Chondrocyte (in vitro differentiated cells): ENCODE data around the gene SIN3B. TPM values are rescaled to one million over a fixed set of nuclear protein-coding genes. Genes with fewer than 3 reads are reported as not detected.

Experiments used
- DNase-seq: peaks from one replicate; pipeline ENCODE4 v3.0.0; 2021; ENCODE audit warnings: mixed read lengths, low spot score
- H3K27ac Mint-ChIP-seq: one replicate; pipeline ENCODE4 v1.8.0; 2021; ENCODE audit warnings: mild to moderate bottlenecking, moderate library complexity, mixed read lengths; ENCODE audit not compliant: unreplicated experiment
- H3K27me3 Mint-ChIP-seq: 2 replicates; pipeline ENCODE4 v1.8.0; 2021; ENCODE audit warnings: low read depth, mixed read lengths
- H3K36me3 Mint-ChIP-seq: 2 replicates; pipeline ENCODE4 v1.8.0; 2021; ENCODE audit warnings: low read depth, mixed read lengths
- H3K4me1 Mint-ChIP-seq: 2 replicates; pipeline ENCODE4 v1.8.0; 2021; ENCODE audit warnings: low read depth, mild to moderate bottlenecking, mixed read lengths
- H3K4me3 Mint-ChIP-seq: one replicate; pipeline ENCODE4 v1.8.0; 2021; ENCODE audit warnings: mild to moderate bottlenecking, moderate library complexity, mixed read lengths; ENCODE audit not compliant: unreplicated experiment
- H3K9me3 Mint-ChIP-seq: 2 replicates; pipeline ENCODE4 v1.8.0; 2021; ENCODE audit warnings: low read depth, mixed read lengths
- total RNA-seq: library from RNA; stranded (reverse); gene quantifications from 3 replicates; pipeline ENCODE4 v1.2.1, GENCODE V29; 2021
- TF ChIP-seq, protein P1 (sequence below): fragments of 200-600 bp; sonication (generic); IDR thresholded peaks from 2 replicates; pipeline ENCODE4 v1.5.0; 2021; ENCODE audit warnings: antibody characterized with exemption, mild to moderate bottlenecking, moderate library complexity

The SIN3B gene
- total RNA-seq, 1 donor from 2014 or later: 59.7 TPM

DNA sequence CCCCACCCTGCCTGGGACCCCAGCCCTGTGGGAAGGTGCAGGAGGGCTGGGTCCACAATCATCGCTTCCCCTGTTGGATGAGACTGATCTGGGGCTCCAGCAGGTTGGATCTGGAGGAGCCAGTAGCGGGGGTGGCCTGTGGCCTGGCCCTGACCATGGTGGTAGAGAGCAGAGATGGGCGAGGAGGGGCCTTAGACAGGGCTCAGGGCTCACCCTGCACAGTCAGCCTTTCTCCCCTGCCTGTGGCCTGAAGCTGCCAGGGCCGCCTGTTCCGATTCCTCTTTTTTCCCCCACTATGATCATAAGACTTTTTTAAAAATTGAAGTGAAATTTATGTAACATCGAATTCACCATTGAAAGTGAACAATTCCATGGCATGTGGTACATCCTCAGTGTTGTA lies 18.2 kb downstream of the SIN3B start:
- Mint-ChIP-seq H3K27me3 (no peaks in the 10 kb centered on the region), H3K36me3 (peaks cover 44% of the 10 kb centered on the region), H3K27ac (no peak overlapping the region), H3K4me1 (peaks cover 11% of the 10 kb centered on the region), H3K9me3 (no peaks in the 10 kb centered on the region), H3K4me3 (no peak overlapping the region)
- no peak for DNase-seq
- TF ChIP-seq, protein P1, sequence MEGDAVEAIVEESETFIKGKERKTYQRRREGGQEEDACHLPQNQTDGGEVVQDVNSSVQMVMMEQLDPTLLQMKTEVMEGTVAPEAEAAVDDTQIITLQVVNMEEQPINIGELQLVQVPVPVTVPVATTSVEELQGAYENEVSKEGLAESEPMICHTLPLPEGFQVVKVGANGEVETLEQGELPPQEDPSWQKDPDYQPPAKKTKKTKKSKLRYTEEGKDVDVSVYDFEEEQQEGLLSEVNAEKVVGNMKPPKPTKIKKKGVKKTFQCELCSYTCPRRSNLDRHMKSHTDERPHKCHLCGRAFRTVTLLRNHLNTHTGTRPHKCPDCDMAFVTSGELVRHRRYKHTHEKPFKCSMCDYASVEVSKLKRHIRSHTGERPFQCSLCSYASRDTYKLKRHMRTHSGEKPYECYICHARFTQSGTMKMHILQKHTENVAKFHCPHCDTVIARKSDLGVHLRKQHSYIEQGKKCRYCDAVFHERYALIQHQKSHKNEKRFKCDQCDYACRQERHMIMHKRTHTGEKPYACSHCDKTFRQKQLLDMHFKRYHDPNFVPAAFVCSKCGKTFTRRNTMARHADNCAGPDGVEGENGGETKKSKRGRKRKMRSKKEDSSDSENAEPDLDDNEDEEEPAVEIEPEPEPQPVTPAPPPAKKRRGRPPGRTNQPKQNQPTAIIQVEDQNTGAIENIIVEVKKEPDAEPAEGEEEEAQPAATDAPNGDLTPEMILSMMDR: no peak

DNA sequence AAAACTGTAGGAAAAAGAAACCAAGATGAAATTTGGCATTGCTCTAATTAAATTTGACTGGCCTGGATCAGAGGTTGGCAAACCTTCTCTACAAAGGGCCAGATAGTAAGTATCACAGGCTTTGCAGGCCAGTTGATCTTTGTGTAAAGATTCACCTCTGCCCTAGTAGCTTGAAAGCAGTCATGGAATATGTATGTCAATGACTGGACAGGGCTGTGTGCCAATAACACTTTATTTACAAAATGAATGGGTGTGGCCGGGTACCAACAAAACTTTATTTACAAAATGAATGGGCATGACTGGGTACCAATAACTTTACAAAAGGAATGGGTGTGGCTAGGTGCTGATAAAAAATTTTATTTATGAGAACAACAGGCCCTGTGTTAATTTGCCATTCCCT lies 20.0 kb downstream of the SIN3B start:
- DNase-seq: no peak
- no peak overlapping the region for H3K4me3 Mint-ChIP-seq
- H3K9me3 Mint-ChIP-seq: no peaks in the 10 kb centered on the region
- no peaks in the 10 kb centered on the region for H3K27me3 Mint-ChIP-seq
- H3K4me1 Mint-ChIP-seq: peaks cover 11% of the 10 kb centered on the region
- TF ChIP-seq, protein P1: no peak
- peaks cover 47% of the 10 kb centered on the region for H3K36me3 Mint-ChIP-seq
- H3K27ac Mint-ChIP-seq: no peak overlapping the region

DNA sequence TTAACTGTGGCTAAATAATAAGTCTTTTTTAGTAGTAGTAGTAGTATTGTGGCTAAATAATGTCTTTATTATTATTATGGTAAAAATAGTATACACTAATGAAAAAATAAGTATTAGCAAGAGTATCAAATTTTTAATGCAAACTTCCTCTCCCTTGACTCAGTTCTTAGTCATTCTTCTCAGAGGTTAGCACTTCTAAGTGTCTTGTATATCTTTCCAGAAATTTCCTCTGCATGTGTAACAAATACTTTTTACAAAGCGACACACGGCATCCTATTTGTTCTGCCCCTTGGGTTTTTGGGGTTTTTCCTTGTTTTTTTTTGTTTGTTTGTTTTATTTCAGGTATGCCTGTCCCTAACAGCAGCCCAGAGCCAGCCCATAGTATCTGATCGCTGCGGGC lies 20.9 kb downstream of the SIN3B start:
- Mint-ChIP-seq H3K4me1 (peaks cover 11% of the 10 kb centered on the region), H3K27me3 (no peaks in the 10 kb centered on the region), H3K9me3 (no peaks in the 10 kb centered on the region), H3K4me3 (no peak overlapping the region), H3K27ac (no peak overlapping the region), H3K36me3 (peaks cover 52% of the 10 kb centered on the region)
- DNase-seq: no peak
- TF ChIP-seq, protein P1: no peak

DNA sequence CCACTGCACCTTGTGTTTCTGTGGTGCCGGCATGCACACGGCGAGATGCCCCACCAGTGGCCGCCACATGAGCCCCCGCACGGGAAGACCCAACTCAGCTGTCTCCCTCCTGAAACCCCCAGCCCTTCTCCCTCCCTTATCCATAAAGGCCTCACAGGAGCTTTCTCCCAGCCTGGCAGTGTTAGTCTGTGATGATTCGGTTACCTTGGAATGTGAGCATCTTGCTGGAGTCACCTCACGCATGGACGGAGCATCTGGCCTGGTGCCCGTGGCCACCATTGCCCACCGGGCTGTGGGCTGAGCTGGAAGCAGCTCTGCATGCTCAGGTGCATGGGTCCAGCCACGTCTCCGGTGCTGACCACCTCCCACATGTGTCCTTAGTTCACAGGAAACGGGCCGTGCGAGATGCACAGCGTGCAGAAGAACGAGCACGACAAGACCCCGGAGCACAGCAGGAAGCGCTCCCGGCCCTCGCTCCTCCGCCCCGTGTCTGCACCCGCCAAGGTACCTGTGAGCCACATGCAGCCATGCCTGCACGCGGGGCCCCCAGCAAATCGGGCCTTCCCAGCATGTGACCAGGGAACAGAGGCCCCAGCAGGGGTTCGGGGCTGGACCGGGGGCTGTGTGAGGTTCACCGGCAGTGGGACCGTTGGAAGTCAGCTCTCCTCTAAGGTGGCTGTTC lies 22.0 kb downstream of the SIN3B start:
- TF ChIP-seq, protein P1: no peak
- H3K4me1 Mint-ChIP-seq: peaks cover 11% of the 10 kb centered on the region
- H3K4me3 Mint-ChIP-seq: no peak overlapping the region
- no peaks in the 10 kb centered on the region for H3K27me3 Mint-ChIP-seq
- H3K27ac Mint-ChIP-seq: no peak overlapping the region
- DNase-seq: peak; percentile 93
- H3K36me3 Mint-ChIP-seq: peaks cover 53% of the 10 kb centered on the region
- H3K9me3 Mint-ChIP-seq: no peaks in the 10 kb centered on the region

- H3K4me1 Mint-ChIP-seq: peaks cover 11% of the 10 kb centered on the region
These were observed 23.9 kb downstream of the SIN3B start for GRCh38 chr19:16853066-16853465.

More at GRCh38 chr19:16853066-16853465, 23.9 kb downstream of the SIN3B start:
- TF ChIP-seq, protein P1: no peak
- Mint-ChIP-seq H3K9me3 (no peaks in the 10 kb centered on the region), H3K27me3 (no peaks in the 10 kb centered on the region), H3K36me3 (peaks cover 48% of the 10 kb centered on the region), H3K4me3 (no peak overlapping the region), H3K27ac (no peak overlapping the region)
- no peak for DNase-seq
